ENCODE measurements around the gene GRB10.

Gene GRB10

GRCh38 chr7:50660040-50660829, 122.5 kb downstream of the GRB10 start:
- DNase-seq (ENCODE audit: insufficient read length, low spot score) (no peak), FAIRE-seq (no peak)
- TF ChIP-seq POLR2A (IDR thresholded peaks at IDR 0.05; ENCODE audit: low read depth, low read length): no peak

GRCh38 chr7:50659329-50659965, 123.2 kb downstream of the GRB10 start:
- FAIRE-seq (no peak), DNase-seq (ENCODE audit: insufficient read length, low spot score) (no peak)
- no peak for TF ChIP-seq POLR2A (IDR thresholded peaks at IDR 0.05; ENCODE audit: low read depth, low read length)

GRCh38 chr7:50658696-50659095, 124.0 kb downstream of the GRB10 start:
- no peak for TF ChIP-seq POLR2A (IDR thresholded peaks at IDR 0.05; ENCODE audit: low read depth, low read length)
- FAIRE-seq (no peak), DNase-seq (ENCODE audit: insufficient read length, low spot score) (no peak)

DNA sequence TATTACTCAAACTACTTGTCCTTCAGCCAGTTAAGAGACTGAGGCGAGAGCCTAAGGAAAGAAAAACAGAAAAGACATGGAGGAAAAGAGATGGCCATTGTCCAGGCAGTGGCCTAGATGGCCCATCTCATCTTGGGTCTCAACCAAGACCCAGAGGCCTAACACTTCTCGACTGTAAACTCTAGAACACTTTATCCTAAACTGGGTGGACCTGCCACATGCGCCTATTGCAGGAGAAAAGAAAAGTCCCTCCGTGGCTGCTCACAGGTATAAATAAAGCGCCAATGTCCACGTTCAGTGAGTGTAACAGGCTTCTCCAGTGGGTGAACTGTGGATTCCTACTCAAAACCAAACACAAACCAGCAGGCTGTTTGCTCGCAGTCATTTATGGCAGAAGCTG, 124.8 kb downstream of the GRB10 start:
- TF ChIP-seq POLR2A (IDR thresholded peaks at IDR 0.05; ENCODE audit: low read depth, low read length): no peak
- DNase-seq (ENCODE audit: insufficient read length, low spot score) (no peak), FAIRE-seq (no peak)

GRCh38 chr7:50657341-50657873, 125.3 kb downstream of the GRB10 start:
- no peak for DNase-seq (ENCODE audit: insufficient read length, low spot score)
- no peak for FAIRE-seq

DNA sequence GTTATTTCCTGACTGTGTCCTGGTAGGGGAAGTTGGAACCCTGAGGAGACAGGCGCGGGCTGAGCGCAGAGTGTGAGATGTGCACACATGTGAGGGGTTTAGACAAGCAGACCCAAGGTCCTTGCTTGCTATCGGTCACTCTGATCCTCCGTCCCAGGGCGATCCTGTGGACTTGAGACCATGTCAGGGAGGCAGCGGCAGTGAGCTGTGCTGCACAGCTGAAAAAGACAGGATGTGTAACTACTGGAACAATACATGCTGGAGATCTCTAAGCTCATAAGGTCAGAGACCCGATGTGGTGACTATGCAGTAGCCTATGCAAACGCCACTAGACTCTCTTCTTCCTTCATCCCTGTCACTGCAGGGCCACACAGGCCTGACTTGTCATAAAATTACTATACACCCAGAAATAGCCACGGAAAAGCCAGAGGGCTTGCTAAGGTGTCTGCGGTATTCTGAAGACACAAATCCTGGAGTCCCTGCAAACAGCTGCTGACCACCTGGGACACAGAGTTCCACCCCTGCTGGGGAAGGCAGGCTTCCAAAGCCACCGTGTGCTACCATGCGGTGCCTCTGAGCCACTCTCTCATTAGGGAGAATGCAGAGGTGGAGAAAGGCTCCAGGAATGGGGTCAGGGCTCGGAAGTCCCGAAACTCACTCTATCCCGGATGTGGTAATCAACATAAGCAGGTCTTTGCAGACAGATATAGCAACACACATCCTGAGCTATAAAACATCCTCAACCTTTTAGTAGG, 126.4 kb downstream of the GRB10 start:
- no peak for TF ChIP-seq POLR2A (IDR thresholded peaks at IDR 0.05; ENCODE audit: low read depth, low read length)
- FAIRE-seq (no peak), DNase-seq (ENCODE audit: insufficient read length, low spot score) (no peak)

More at GRCh38 chr7:50657341-50657873, 125.3 kb downstream of the GRB10 start:
- TF ChIP-seq POLR2A (IDR thresholded peaks at IDR 0.05; ENCODE audit: low read depth, low read length): no peak

- FAIRE-seq (no peak), DNase-seq (ENCODE audit: insufficient read length, low spot score) (no peak)
- TF ChIP-seq POLR2A (IDR thresholded peaks at IDR 0.05; ENCODE audit: low read depth, low read length): no peak
Observed at GRCh38 chr7:50655490-50655889, 127.2 kb downstream of the GRB10 start.

DNA sequence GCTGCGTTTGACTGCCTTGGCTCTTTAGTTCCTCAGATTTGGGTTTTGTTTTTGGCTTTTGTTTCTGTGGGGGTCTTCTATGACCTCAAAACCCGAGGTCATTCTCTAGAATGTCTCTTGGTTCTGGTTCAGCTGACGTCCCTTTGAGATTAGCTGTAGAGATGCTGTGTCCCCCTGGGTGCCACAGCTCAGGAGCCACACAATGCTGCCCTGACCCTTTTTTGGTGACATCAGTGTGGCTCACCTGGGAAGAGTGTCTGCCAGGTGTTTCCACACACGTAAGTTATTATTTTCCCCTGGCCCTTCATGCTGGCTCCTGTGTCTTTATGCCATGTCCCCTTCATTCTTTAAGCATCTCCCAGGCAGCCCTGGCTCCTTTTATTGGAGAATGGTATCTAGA, 127.7 kb downstream of the GRB10 start:
- no peak for FAIRE-seq

DNA sequence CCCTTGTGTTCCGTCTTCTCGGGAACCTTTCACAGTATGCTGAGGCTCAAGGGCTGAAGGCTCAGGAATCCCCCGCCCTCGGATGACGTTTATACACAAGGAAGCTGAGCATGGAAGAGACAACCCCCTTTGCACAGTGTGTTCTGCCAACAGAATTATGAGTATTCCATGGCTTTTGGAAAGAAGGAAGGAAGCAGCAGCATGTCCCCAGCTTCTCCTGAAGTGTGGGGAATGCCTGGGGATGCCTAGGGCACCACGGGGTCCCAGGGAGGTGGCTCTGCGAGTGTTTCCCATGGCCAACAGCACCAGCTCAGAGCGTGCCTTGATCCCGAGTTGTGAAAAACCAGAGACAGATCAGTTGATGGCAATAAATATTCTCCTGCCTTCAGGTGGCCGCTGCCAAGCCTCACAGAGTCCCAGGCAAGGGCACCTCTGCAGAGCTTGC, 128.7 kb downstream of the GRB10 start:
- no peak for FAIRE-seq
- TF ChIP-seq POLR2A (IDR thresholded peaks at IDR 0.05; ENCODE audit: low read depth, low read length): no peak

More for the DNA sequence above, 127.7 kb downstream of the GRB10 start:
- no peak for TF ChIP-seq POLR2A (IDR thresholded peaks at IDR 0.05; ENCODE audit: low read depth, low read length)
- no peak for DNase-seq (ENCODE audit: insufficient read length, low spot score)

DNA sequence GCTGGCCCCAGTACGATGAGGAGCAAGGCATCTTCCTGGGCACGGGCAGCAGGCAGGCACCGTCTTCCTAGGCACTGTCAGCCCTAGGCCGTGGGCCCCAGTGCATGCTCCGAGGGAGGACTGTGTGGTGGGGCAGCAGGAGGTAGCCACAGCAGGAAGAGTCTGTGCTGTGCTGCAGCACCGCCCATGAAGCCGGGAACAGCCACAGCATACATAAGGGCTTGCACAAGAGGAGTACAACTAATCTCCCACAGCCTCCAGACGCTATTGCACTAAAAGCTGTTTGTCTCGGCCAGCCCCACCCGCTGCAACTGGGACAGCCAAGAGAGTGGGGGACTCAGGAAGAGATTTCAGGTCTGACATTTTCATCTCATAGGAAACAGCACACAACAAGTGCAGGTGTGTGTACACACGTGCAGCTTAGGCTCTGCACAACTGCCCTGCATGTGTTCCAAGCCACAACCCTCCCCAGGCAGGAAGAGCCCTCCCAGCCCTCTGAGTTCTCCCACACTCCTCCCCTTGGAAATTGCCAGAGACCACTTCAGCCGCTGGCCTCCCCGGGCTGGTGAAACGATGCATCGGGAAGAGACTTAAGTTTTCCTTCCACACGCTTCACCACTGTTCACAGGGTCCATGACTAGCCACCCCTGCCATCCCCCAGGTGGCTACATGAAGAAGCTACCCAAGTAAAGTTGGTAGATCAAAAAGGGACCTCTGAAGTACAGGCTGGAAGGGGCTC, 129.4 kb downstream of the GRB10 start:
- no peak for TF ChIP-seq POLR2A (IDR thresholded peaks at IDR 0.05; ENCODE audit: low read depth, low read length)
- DNase-seq (ENCODE audit: insufficient read length, low spot score) (peak; percentile 69), FAIRE-seq (peak; percentile 11)

More for the DNA sequence above, 128.7 kb downstream of the GRB10 start:
- DNase-seq (ENCODE audit: insufficient read length, low spot score): no peak

- no peak for DNase-seq (ENCODE audit: insufficient read length, low spot score)
- FAIRE-seq: no peak
- TF ChIP-seq POLR2A (IDR thresholded peaks at IDR 0.05; ENCODE audit: low read depth, low read length): no peak
Observed at GRCh38 chr7:50652400-50653125, 130.1 kb downstream of the GRB10 start.

DNA sequence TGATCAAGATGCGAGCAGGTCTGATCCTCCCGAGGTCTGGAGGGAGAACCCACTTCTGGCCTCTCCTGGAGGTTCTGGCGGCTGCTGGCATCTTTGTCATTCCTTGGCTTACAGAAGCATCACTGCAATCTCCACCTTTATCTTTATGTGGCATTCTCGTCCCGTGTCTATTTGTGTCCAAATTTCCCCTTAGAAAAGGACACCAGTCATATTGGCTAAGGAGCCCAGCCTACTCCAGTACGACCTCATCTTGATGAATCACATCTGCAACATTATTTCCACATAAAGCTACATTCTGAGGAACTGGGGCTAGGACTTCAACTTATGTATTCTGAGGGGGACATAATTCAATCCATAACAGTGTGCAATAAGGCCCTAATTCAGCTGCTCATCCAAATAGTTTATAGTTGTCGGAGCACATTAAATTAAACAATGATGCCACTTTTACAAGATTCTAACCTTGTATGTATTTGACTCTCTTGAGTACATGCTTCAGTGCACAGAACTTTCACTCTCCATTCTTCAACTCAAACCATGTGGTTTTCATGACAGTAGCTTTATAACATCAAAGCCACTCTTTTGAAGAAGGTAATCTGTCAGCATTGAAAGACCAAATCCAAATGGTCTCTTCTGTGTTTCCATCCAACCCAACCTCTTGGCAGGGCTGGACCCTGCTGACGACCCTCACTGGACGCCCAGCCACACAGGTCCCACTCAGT, 131.3 kb downstream of the GRB10 start:
- FAIRE-seq (no peak), DNase-seq (ENCODE audit: insufficient read length, low spot score) (no peak)
- TF ChIP-seq POLR2A (IDR thresholded peaks at IDR 0.05; ENCODE audit: low read depth, low read length): no peak
